Fibroblast of skin of back (primary cell): Measurements from ENCODE around the gene TFCP2L1.

Source experiments
- DNase-seq: peaks from one replicate; pipeline ENCODE4 v3.0.0-alpha.2; 2013

The TFCP2L1 gene

GRCh38 chr2:121195036-121195435, 90.0 kb downstream of the TFCP2L1 start:
- no peak for DNase-seq

GRCh38 chr2:121194626-121195025, 90.4 kb downstream of the TFCP2L1 start:
- DNase-seq: no peak

GRCh38 chr2:121193185-121193584, 91.8 kb downstream of the TFCP2L1 start:
- no peak for DNase-seq

- no peak for DNase-seq
These were observed 92.4 kb downstream of the TFCP2L1 start for GRCh38 chr2:121192576-121192975.

- DNase-seq: no peak
These were observed 93.5 kb downstream of the TFCP2L1 start for GRCh38 chr2:121191191-121192170.

- DNase-seq: no peak
These were observed 95.2 kb downstream of the TFCP2L1 start for GRCh38 chr2:121189661-121190381.

GRCh38 chr2:121189011-121189410, 96.0 kb downstream of the TFCP2L1 start:
- DNase-seq: no peak

GRCh38 chr2:121187982-121188411, 97.0 kb downstream of the TFCP2L1 start:
- DNase-seq: no peak

GRCh38 chr2:121187351-121187981, 97.5 kb downstream of the TFCP2L1 start:
- DNase-seq: no peak

GRCh38 chr2:121186261-121186660, 98.7 kb downstream of the TFCP2L1 start:
- DNase-seq: no peak

- DNase-seq: no peak
These were observed 99.4 kb downstream of the TFCP2L1 start for GRCh38 chr2:121185571-121186074.

- no peak for DNase-seq
These were observed 99.9 kb downstream of the TFCP2L1 start for GRCh38 chr2:121185111-121185510.

- DNase-seq: no peak
These were observed 100.6 kb downstream of the TFCP2L1 start for GRCh38 chr2:121184248-121184862.

GRCh38 chr2:121182520-121182919, 102.5 kb downstream of the TFCP2L1 start:
- no peak for DNase-seq

- DNase-seq: no peak
These were observed 105.5 kb downstream of the TFCP2L1 start for GRCh38 chr2:121179467-121179866.

GRCh38 chr2:121178730-121179129, 106.3 kb downstream of the TFCP2L1 start:
- no peak for DNase-seq

GRCh38 chr2:121177896-121178295, 107.1 kb downstream of the TFCP2L1 start:
- no peak for DNase-seq

- no peak for DNase-seq
These were observed 109.7 kb downstream of the TFCP2L1 start for GRCh38 chr2:121175326-121175725.

- no peak for DNase-seq
These were observed 111.2 kb downstream of the TFCP2L1 start for GRCh38 chr2:121173806-121174205.

GRCh38 chr2:121173112-121173511, 111.9 kb downstream of the TFCP2L1 start:
- DNase-seq: no peak

GRCh38 chr2:121172456-121172855, 112.5 kb downstream of the TFCP2L1 start:
- DNase-seq: no peak

- no peak for DNase-seq
These were observed 113.3 kb downstream of the TFCP2L1 start for GRCh38 chr2:121171625-121172119.
